OCI-LY3 (cell line): Measurements from ENCODE around the gene TLR9.

ENCODE experiments used
- EZH2phosphoT487 ChIP-seq: fragments of 200-600 bp; shearing (Covaris generic); IDR thresholded peaks from 2 replicates; pipeline ENCODE4 v1.6.1; 2018; ENCODE audit warnings: antibody characterized with exemption, mixed run types, low read depth
- TF ChIP-seq, protein P1 (sequence below): fragments of 200-600, 300-600 bp; sonication (generic); IDR thresholded peaks from 2 replicates; pipeline ENCODE4 v1.5.1; 2014; ENCODE audit warnings: antibody characterized with exemption, low read length, low read depth

DNA sequence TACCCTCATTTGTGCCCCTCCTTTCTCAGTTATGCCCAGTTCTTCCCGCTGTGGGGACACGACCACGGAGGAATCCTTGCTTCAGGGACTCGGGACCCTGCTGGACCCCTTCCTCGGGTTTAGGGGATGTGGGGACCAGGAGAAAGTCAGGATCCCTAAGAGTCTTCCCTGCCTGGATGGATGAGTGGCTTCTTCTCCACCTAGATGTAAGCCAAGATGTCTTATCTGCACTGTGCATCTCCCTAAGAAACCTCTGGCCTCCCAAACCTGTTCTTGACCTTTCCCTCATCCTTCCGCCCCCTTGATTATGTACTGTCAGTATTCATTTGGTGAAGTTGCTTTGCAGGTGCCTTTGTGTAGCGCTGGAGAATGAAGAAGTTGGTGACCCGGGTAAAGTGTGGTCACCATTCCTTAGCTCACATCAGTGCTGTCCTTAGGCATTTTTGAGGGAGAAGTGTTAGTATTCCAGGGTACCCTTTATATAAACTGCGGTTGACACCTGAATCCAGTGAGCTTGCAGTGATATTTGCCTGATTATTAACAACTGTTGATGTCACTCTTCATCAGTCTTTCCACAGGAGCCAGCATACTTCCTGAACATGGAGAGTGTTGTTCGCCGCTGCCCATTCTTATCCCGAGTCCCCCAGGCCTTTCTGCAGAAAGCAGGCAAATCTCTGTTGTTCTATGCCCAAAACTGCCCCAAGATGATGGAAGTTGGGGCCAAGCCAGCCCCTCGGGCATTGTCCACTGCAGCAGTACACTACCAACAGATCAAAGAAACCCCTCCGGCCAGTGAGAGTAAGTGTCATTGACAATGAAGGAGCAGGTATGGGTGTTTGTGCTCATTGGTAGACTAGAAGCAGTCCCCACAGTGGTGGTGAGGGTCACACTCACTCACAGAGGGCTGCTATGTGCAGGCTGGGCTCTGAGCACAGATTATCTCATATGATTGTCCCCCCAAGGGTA, 26.5 kb downstream of the TLR9 start:
- TF ChIP-seq, protein P1, sequence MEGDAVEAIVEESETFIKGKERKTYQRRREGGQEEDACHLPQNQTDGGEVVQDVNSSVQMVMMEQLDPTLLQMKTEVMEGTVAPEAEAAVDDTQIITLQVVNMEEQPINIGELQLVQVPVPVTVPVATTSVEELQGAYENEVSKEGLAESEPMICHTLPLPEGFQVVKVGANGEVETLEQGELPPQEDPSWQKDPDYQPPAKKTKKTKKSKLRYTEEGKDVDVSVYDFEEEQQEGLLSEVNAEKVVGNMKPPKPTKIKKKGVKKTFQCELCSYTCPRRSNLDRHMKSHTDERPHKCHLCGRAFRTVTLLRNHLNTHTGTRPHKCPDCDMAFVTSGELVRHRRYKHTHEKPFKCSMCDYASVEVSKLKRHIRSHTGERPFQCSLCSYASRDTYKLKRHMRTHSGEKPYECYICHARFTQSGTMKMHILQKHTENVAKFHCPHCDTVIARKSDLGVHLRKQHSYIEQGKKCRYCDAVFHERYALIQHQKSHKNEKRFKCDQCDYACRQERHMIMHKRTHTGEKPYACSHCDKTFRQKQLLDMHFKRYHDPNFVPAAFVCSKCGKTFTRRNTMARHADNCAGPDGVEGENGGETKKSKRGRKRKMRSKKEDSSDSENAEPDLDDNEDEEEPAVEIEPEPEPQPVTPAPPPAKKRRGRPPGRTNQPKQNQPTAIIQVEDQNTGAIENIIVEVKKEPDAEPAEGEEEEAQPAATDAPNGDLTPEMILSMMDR, result no peak
- TF ChIP-seq EZH2phosphoT487, result no peak
